ENCODE data around the gene PDXK. TPM values are rescaled to one million over a fixed set of nuclear protein-coding genes. Genes with fewer than 3 reads are reported as not detected.
A peak's percentile ranks its signal among the peaks of the same experiment; 100 is the strongest.
"Not testable (repeated sequence)": the region's sequence is repeated elsewhere in the genome, so short reads cannot be mapped to it uniquely, and the experiment has no call there.

Gene PDXK
- 138 and 149 TPM in 2 replicates for total RNA-seq (2014; rRNA removed; shearing (Covaris generic))

- peak; percentile 83 for DNase-seq (ENCODE audit: low read depth)
Measured at GRCh38 chr21:43718872-43719747, at the start of gene PDXK. TSS of gene PDXK (plus strand) at chr21:43719129. CDS start at chr21:43719295, 166 bp downstream.

- no peak for DNase-seq (ENCODE audit: low read depth)
Measured at GRCh38 chr21:43669828-43670605, 48.9 kb upstream of the PDXK start.

GRCh38 chr21:43675871-43676270 lies 43.1 kb upstream of the PDXK start:
- DNase-seq (ENCODE audit: low read depth): no peak

GRCh38 chr21:43676391-43676790 lies 42.5 kb upstream of the PDXK start:
- no peak for DNase-seq (ENCODE audit: low read depth)

- DNase-seq (ENCODE audit: low read depth): no peak
Measured at GRCh38 chr21:43679951-43680350, 39.0 kb upstream of the PDXK start.

GRCh38 chr21:43680421-43680820 lies 38.5 kb upstream of the PDXK start:
- not testable (repeated sequence) for DNase-seq (ENCODE audit: low read depth)

GRCh38 chr21:43681650-43682049 lies 37.3 kb upstream of the PDXK start:
- DNase-seq (ENCODE audit: low read depth): peak; percentile 59

- DNase-seq (ENCODE audit: low read depth): no peak
Measured at GRCh38 chr21:43684424-43684823, 34.5 kb upstream of the PDXK start.

- DNase-seq (ENCODE audit: low read depth): no peak
Measured at GRCh38 chr21:43686811-43687565, 31.9 kb upstream of the PDXK start.

GRCh38 chr21:43687566-43688399 lies 31.1 kb upstream of the PDXK start:
- DNase-seq (ENCODE audit: low read depth): no peak

GRCh38 chr21:43688906-43689305 lies 30.0 kb upstream of the PDXK start:
- no peak for DNase-seq (ENCODE audit: low read depth)

- DNase-seq (ENCODE audit: low read depth): no peak
Measured at GRCh38 chr21:43689556-43690337, 29.2 kb upstream of the PDXK start.

- no peak for DNase-seq (ENCODE audit: low read depth)
Measured at GRCh38 chr21:43690346-43690745, 28.6 kb upstream of the PDXK start.

GRCh38 chr21:43691086-43691795 lies 27.7 kb upstream of the PDXK start:
- no peak for DNase-seq (ENCODE audit: low read depth)

- no peak for DNase-seq (ENCODE audit: low read depth)
Measured at GRCh38 chr21:43691801-43692200, 27.1 kb upstream of the PDXK start.

- DNase-seq (ENCODE audit: low read depth): no peak
Measured at GRCh38 chr21:43692949-43693348, 26.0 kb upstream of the PDXK start.

- DNase-seq (ENCODE audit: low read depth): no peak
Measured at GRCh38 chr21:43693981-43694380, 24.9 kb upstream of the PDXK start.

- DNase-seq (ENCODE audit: low read depth): no peak
Measured at GRCh38 chr21:43694437-43695079, 24.4 kb upstream of the PDXK start.

- DNase-seq (ENCODE audit: low read depth): no peak
Measured at GRCh38 chr21:43696214-43696613, 22.7 kb upstream of the PDXK start.
